Activated T-helper 17 cell treated with anti-CD3 and anti-CD28 coated beads, Interleukin-2, amount 50 U/mL, for 72 hours (primary cell): ENCODE data around the gene TMEFF2. TPM values are rescaled to one million over a fixed set of nuclear protein-coding genes. Genes with fewer than 3 reads are reported as not detected.

Experiments
- ATAC-seq: fragments of 150-1000 bp; cut with Tn5 transposase; replicated peaks from 2 replicates; pipeline ENCODE4 v1.10.0; 2021; ENCODE audit warnings: mild to moderate bottlenecking, moderate library complexity
- H3K27ac Mint-ChIP-seq: one replicate; pipeline ENCODE4 v1.8.0; 2022; ENCODE audit warnings: mixed read lengths
- H3K27me3 Mint-ChIP-seq: one replicate; pipeline ENCODE4 v1.8.0; 2022; ENCODE audit warnings: mixed read lengths
- H3K36me3 Mint-ChIP-seq: one replicate; pipeline ENCODE4 v1.8.0; 2022; ENCODE audit warnings: low read depth, mild to moderate bottlenecking, mixed read lengths
- H3K4me1 Mint-ChIP-seq: one replicate; pipeline ENCODE4 v1.8.0; 2022; ENCODE audit warnings: mixed read lengths
- H3K4me3 Mint-ChIP-seq: one replicate; pipeline ENCODE4 v1.8.0; 2022; ENCODE audit warnings: mild to moderate bottlenecking, mixed read lengths
- H3K9me3 Mint-ChIP-seq: one replicate; pipeline ENCODE4 v1.8.0; 2022; ENCODE audit warnings: mixed read lengths
- total RNA-seq, 2 donors: library from RNA; stranded (reverse); gene quantifications; one replicate each; pipeline ENCODE4 v1.2.3, GENCODE V29; 2022

Gene TMEFF2
- total RNA-seq, 2 donors from 2014 or later: not detected

- no peak for ATAC-seq
- H3K27me3 Mint-ChIP-seq: peaks cover 5% of the 10 kb centered on the region
Measured at GRCh38 chr2:192047315-192048107, 147.2 kb downstream of the TMEFF2 start.

GRCh38 chr2:192044496-192044895 lies 150.2 kb downstream of the TMEFF2 start:
- Mint-ChIP-seq H3K36me3 (no peaks in the 10 kb centered on the region), H3K9me3 (no peaks in the 10 kb centered on the region), H3K27ac (no peak overlapping the region), H3K27me3 (peaks cover 3% of the 10 kb centered on the region), H3K4me3 (no peak overlapping the region), H3K4me1 (no peaks in the 10 kb centered on the region)
- ATAC-seq: no peak

More at GRCh38 chr2:192047315-192048107, 147.2 kb downstream of the TMEFF2 start:
- no peak overlapping the region for H3K27ac Mint-ChIP-seq
- no peaks in the 10 kb centered on the region for H3K36me3 Mint-ChIP-seq
- no peaks in the 10 kb centered on the region for H3K9me3 Mint-ChIP-seq
- no peak overlapping the region for H3K4me3 Mint-ChIP-seq
- H3K4me1 Mint-ChIP-seq: no peaks in the 10 kb centered on the region

- no peak overlapping the region for H3K27ac Mint-ChIP-seq
- H3K4me1 Mint-ChIP-seq: no peaks in the 10 kb centered on the region
- no peaks in the 10 kb centered on the region for H3K36me3 Mint-ChIP-seq
- no peak overlapping the region for H3K4me3 Mint-ChIP-seq
- no peak for ATAC-seq
- no peaks in the 10 kb centered on the region for H3K9me3 Mint-ChIP-seq
- H3K27me3 Mint-ChIP-seq: no peaks in the 10 kb centered on the region
Measured at GRCh38 chr2:192043216-192043870, 151.4 kb downstream of the TMEFF2 start.

GRCh38 chr2:192042126-192042525 lies 152.6 kb downstream of the TMEFF2 start:
- H3K36me3 Mint-ChIP-seq: no peaks in the 10 kb centered on the region
- H3K4me3 Mint-ChIP-seq: no peak overlapping the region
- ATAC-seq: no peak
- H3K27ac Mint-ChIP-seq: no peak overlapping the region
- H3K27me3 Mint-ChIP-seq: no peaks in the 10 kb centered on the region
- H3K4me1 Mint-ChIP-seq: no peaks in the 10 kb centered on the region
- no peaks in the 10 kb centered on the region for H3K9me3 Mint-ChIP-seq

GRCh38 chr2:192038110-192038509 lies 156.6 kb downstream of the TMEFF2 start:
- Mint-ChIP-seq H3K27ac (no peak overlapping the region), H3K36me3 (no peaks in the 10 kb centered on the region), H3K27me3 (peaks cover 4% of the 10 kb centered on the region), H3K4me3 (no peak overlapping the region), H3K9me3 (no peaks in the 10 kb centered on the region), H3K4me1 (no peaks in the 10 kb centered on the region)
- ATAC-seq: no peak

- ATAC-seq: no peak
- no peak overlapping the region for H3K4me3 Mint-ChIP-seq
- no peaks in the 10 kb centered on the region for H3K9me3 Mint-ChIP-seq
- H3K4me1 Mint-ChIP-seq: no peaks in the 10 kb centered on the region
- H3K36me3 Mint-ChIP-seq: no peaks in the 10 kb centered on the region
- H3K27ac Mint-ChIP-seq: no peak overlapping the region
- peaks cover 6% of the 10 kb centered on the region for H3K27me3 Mint-ChIP-seq
Measured at GRCh38 chr2:192035731-192036442, 158.8 kb downstream of the TMEFF2 start.

- no peaks in the 10 kb centered on the region for H3K4me1 Mint-ChIP-seq
- H3K27ac Mint-ChIP-seq: no peak overlapping the region
- ATAC-seq: no peak
- no peaks in the 10 kb centered on the region for H3K36me3 Mint-ChIP-seq
- no peaks in the 10 kb centered on the region for H3K9me3 Mint-ChIP-seq
- H3K27me3 Mint-ChIP-seq: peaks cover 19% of the 10 kb centered on the region
- H3K4me3 Mint-ChIP-seq: no peak overlapping the region
Measured at GRCh38 chr2:192030856-192031255, 163.9 kb downstream of the TMEFF2 start.

- Mint-ChIP-seq H3K4me3 (no peak overlapping the region), H3K27ac (no peak overlapping the region), H3K27me3 (peaks cover 19% of the 10 kb centered on the region), H3K4me1 (no peaks in the 10 kb centered on the region), H3K9me3 (no peaks in the 10 kb centered on the region), H3K36me3 (no peaks in the 10 kb centered on the region)
- no peak for ATAC-seq
Measured at GRCh38 chr2:192030289-192030688, 164.4 kb downstream of the TMEFF2 start.

GRCh38 chr2:192029089-192029488 lies 165.6 kb downstream of the TMEFF2 start:
- Mint-ChIP-seq H3K9me3 (no peaks in the 10 kb centered on the region), H3K27ac (no peak overlapping the region), H3K27me3 (peaks cover 19% of the 10 kb centered on the region), H3K36me3 (no peaks in the 10 kb centered on the region), H3K4me3 (no peak overlapping the region), H3K4me1 (no peaks in the 10 kb centered on the region)
- no peak for ATAC-seq

- no peak overlapping the region for H3K4me3 Mint-ChIP-seq
- H3K27ac Mint-ChIP-seq: no peak overlapping the region
- H3K9me3 Mint-ChIP-seq: no peaks in the 10 kb centered on the region
- no peak for ATAC-seq
- H3K27me3 Mint-ChIP-seq: peaks cover 19% of the 10 kb centered on the region
- H3K4me1 Mint-ChIP-seq: no peaks in the 10 kb centered on the region
- H3K36me3 Mint-ChIP-seq: no peaks in the 10 kb centered on the region
Measured at GRCh38 chr2:192026825-192027120, 168.0 kb downstream of the TMEFF2 start.

- Mint-ChIP-seq H3K27ac (no peak overlapping the region), H3K9me3 (no peaks in the 10 kb centered on the region), H3K36me3 (no peaks in the 10 kb centered on the region), H3K4me1 (no peaks in the 10 kb centered on the region), H3K27me3 (peaks cover 19% of the 10 kb centered on the region), H3K4me3 (no peak overlapping the region)
- ATAC-seq: no peak
Measured at GRCh38 chr2:192026059-192026824, 168.5 kb downstream of the TMEFF2 start.

- Mint-ChIP-seq H3K9me3 (no peaks in the 10 kb centered on the region), H3K27ac (no peak overlapping the region), H3K4me1 (no peaks in the 10 kb centered on the region), H3K27me3 (peaks cover 14% of the 10 kb centered on the region), H3K36me3 (no peaks in the 10 kb centered on the region), H3K4me3 (no peak overlapping the region)
- ATAC-seq: no peak
Measured at GRCh38 chr2:192025637-192026036, 169.1 kb downstream of the TMEFF2 start.

GRCh38 chr2:192023006-192023405 lies 171.7 kb downstream of the TMEFF2 start:
- no peak for ATAC-seq
- Mint-ChIP-seq H3K27me3 (peaks cover 7% of the 10 kb centered on the region), H3K36me3 (no peaks in the 10 kb centered on the region), H3K4me1 (no peaks in the 10 kb centered on the region), H3K4me3 (no peak overlapping the region), H3K27ac (no peak overlapping the region), H3K9me3 (no peaks in the 10 kb centered on the region)

GRCh38 chr2:192017844-192018243 lies 176.9 kb downstream of the TMEFF2 start:
- peaks cover 8% of the 10 kb centered on the region for H3K27me3 Mint-ChIP-seq
- no peak overlapping the region for H3K4me3 Mint-ChIP-seq
- H3K4me1 Mint-ChIP-seq: no peaks in the 10 kb centered on the region
- no peaks in the 10 kb centered on the region for H3K9me3 Mint-ChIP-seq
- no peak for ATAC-seq
- no peaks in the 10 kb centered on the region for H3K36me3 Mint-ChIP-seq
- no peak overlapping the region for H3K27ac Mint-ChIP-seq
